GM23248 (cell line): ENCODE measurements around the gene AHSG.

ENCODE experiments used
- EZH2 ChIP-seq: fragments of 200-600 bp; sonication (generic); IDR thresholded peaks from 2 replicates; pipeline ENCODE4 v1.6.1; 2018; ENCODE audit warnings: antibody characterized with exemption, mild to moderate bottlenecking; ENCODE audit not compliant: insufficient read depth, poor library complexity, severe bottlenecking
- EZH2phosphoT487 ChIP-seq: fragments of 200-600 bp; sonication (generic); IDR thresholded peaks from 2 replicates; pipeline ENCODE4 v1.6.1; 2018; ENCODE audit warnings: antibody characterized with exemption, moderate library complexity, mild to moderate bottlenecking, low read depth; ENCODE audit not compliant: insufficient read depth

- TF ChIP-seq EZH2phosphoT487 = no peak
- TF ChIP-seq EZH2 = no peak
These were observed 57.3 kb downstream of the AHSG start for GRCh38 chr3:186670155-186670554.
